Measurements from ENCODE around the gene CEP57. TPM values are rescaled to one million over a fixed set of nuclear protein-coding genes. Genes with fewer than 3 reads are reported as not detected.
A peak's percentile ranks its signal among the peaks of the same experiment; 100 is the strongest.
"Not testable (repeated sequence)": the region's sequence is repeated elsewhere in the genome, so short reads cannot be mapped to it uniquely, and the experiment has no call there.

The CEP57 gene
- polyA plus RNA-seq, 10 donors, result 39.5 to 71.9 (median 51.7) TPM

DNA sequence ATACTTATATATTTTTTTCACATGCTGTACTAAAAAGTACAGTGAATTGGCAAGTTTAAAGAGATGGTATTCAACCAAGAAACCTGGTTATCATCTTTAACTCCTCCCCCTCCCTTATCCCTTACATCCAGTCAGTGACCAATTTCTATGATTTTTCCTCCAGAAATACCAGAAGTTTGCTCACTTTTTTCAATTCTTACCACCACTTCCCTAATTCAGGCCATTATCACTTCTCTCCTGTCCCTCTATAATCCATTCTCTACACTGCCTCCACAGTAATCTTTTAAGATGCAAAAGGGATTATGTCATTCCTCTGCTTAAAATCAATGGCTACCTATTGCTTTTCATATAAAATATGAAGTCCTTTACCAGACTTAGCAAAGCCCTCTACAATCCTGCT, 62.8 kb downstream of the CEP57 start:
- DNase-seq, result no peak

DNA sequence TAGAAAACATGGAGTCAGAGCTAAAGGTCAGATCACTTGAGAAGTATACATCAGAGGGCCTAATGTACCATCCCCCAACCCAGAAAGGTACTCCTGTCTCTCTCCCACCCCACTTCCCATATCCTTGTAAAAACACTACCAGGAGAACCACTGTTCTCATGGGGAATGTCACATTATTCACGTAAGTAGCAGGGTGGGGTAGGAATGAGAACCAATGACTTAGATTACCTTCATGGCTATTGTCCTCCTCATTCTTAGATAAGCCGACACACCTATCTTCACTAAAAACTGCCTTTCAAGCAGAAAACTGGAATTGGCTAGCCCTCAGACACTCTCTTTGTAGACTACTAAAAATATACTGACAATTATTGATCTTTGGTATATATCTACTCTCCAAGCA, 63.6 kb downstream of the CEP57 start:
- DNase-seq, result no peak

GRCh38 chr11:95854362-95854761, 64.1 kb downstream of the CEP57 start:
- not testable (repeated sequence) for DNase-seq

GRCh38 chr11:95860024-95860423, 69.7 kb downstream of the CEP57 start:
- DNase-seq, result not testable (repeated sequence)

- DNase-seq, result peak in 1 of 3 donors; percentile 56
These were observed 73.3 kb downstream of the CEP57 start for GRCh38 chr11:95863486-95864140.

DNA sequence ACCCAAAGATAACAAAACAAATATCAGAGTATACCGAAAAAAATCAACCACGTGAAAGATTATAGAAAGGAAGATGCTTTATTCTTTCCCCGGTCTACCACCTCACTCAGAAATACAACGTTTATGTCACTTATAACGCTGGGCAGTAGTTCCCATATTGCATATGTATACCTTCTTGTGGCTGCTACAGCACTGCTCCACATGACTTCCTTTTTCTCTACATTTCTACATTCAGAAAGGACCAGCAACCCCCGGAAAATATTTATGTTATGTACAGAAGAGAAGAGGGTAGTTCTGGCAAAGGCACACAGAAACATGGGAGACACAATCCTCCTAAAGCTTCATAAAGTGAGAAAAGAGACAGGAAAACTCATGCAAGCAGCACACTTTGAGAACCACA, 76.8 kb downstream of the CEP57 start:
- no peak for DNase-seq

DNA sequence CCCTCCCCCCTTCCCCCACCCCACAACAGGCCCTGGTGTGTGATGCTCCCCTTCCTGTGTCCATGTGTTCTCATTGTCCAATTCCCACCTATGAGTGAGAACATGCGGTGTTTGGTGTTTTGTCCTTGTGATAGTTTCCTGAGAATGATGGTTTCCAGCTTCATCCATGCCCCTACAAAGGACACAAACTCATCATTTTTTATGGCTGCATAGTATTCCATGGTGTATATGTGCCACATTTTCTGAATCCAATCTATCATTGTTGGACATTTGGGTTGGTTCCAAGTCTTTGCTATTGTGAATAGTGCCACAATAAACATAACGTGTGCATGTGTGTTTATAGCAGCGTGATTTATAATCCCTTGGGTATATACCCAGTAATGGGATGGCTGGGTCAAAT, 80.6 kb downstream of the CEP57 start:
- not testable (repeated sequence) for DNase-seq

DNA sequence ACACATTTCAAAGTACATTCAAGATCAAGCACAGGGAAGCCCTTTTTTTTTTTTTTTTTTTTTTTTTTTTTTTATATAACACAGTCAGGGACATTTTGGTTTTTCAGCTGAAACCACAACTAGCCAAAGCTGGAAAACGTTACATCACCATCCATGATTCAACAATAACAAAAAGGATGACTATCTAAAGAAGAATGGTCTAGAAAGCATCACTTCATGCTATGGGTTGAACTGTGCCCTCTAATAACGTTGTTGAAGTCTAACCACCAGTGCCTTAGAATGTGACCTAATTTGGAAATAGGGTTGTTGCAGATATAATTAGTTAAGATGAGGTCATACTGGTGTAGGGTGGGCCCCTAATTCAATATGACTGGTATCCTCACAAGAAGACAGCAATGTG, 87.0 kb downstream of the CEP57 start:
- DNase-seq, result peak in 1 of 3 donors; percentile 96

Other genes starting within 250 kb of the CEP57 start
- gene FAM76B, start 716 bp upstream of the CEP57 start, polyA plus RNA-seq (ENCODE audit: insufficient read length in 10 of 10), result 10 to 100 TPM; 16.3 to 32.5 (median 23.5) TPM
- gene MTMR2, start 133.6 kb downstream of the CEP57 start, polyA plus RNA-seq (ENCODE audit: insufficient read length in 10 of 10), result 10 to 100 TPM; 24.2 to 35.7 (median 27.8) TPM

Measured in muscle of back (tissue), 11 donors.